Bone marrow (tissue), 2 donors: ENCODE data around the gene JUNB.

Source experiments
- DNase-seq, 2 donors: peaks; one replicate each; lab custom pipeline; 2025; lab: John Stamatoyannopoulos, UW

The JUNB gene

GRCh38 chr19:12842511-12842910 is 51.2 kb downstream of the JUNB start:
- no peak for DNase-seq
